Stimulated activated CD8-positive, alpha-beta memory T cell treated with anti-CD3 and anti-CD28 coated beads, Interleukin-15, amount 100 ng/mL, for 48 hours (primary cell): ENCODE measurements around the gene ODAD4.

Experiments used
- DNase-seq, 2 donors: peaks; one replicate each; pipeline ENCODE4 v3.0.0-alpha.2; 2020; ENCODE audit warnings: low read depth in 2 of 2

The ODAD4 gene

DNA sequence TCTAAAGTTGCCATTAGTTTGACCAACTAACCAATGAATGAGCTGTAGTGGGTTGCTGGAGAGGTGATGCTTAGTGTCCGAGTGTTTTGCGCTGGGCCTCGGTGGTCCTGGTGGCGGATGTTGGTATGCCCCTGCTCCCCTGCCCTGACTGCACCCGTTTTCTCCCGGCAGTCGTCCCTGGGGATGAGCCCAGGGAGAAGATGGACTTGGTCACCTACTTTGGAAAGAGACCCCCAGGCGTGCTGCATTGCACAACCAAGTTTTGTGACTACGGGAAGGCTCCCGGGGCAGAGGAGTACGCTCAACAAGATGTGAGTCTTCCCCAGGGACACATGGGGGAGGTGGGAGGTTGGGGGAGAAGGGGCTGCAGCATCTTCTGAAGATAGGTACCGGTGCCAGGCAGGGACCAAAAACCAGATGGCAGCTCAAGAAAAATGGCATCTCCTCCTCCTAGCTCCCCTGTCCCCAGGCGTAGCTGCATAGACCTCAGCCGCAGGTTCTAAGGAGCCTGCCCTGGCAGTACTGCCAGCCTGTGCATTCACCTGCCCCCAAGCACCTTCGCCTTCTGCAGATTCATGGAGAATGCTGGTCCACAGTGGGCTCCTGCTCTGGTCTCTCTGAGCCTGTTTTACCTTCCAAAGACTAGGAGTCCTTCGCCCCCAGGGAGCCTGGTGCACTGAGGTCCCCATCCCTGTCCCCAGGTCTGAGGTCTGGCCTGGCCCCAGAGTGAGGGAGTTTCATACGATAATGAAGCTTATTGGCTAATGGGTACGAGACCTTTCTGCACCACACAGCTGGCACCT, 41.5 kb downstream of the ODAD4 start:
- DNase-seq, result no peak

DNA sequence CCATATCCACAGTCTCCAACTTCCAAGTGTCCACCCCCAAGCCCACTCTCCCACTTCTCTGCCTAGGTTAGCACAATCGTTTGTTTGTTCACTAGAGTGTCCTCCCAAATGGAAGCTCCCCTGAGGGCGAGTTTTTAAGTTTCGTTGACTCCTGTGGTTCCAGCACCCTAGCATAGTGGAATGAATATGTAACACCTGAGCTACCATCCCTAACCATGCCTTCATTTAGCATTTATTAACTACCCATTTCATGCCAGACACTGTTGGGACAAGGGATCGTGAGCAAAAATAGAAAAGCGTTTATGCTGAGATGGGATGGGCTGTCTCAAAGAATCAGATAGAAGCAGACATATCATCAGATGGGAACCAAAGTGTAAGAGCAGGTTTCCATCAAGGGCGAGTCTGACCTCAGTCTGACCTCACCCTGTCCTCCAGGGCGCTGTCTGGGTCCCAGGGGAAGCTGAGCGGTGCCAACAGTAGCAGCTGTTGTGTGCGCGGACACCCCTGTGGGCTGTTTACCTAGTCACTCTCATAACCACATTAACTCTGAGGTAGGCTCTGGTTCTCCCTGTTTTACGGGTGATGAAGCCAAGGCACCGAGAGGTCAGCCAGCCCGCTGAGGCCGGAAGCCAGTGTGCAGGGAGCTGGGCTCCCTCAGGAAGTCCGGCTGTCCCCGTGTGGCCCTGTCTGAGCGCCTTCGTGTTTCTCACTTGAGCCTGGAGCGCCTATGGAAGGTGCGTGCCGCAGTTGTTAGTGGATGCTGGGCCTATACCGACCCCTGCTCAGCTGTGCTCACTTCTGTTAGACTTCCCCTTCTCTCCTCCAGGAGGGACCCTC, 42.4 kb downstream of the ODAD4 start:
- no peak for DNase-seq

DNA sequence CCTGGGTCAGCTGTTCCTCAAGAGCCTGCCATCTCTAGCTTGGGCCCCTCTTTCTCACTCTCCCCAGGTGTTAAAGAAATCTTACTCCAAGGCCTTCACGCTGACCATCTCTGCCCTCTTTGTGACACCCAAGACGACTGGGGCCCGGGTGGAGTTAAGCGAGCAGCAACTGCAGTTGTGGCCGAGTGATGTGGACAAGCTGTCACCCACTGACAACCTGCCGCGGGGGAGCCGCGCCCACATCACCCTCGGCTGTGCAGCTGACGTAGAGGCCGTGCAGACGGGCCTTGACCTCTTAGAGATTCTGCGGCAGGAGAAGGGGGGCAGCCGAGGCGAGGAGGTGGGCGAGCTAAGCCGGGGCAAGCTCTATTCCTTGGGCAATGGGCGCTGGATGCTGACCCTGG, 43.0 kb downstream of the ODAD4 start:
- DNase-seq, result no peak

DNA sequence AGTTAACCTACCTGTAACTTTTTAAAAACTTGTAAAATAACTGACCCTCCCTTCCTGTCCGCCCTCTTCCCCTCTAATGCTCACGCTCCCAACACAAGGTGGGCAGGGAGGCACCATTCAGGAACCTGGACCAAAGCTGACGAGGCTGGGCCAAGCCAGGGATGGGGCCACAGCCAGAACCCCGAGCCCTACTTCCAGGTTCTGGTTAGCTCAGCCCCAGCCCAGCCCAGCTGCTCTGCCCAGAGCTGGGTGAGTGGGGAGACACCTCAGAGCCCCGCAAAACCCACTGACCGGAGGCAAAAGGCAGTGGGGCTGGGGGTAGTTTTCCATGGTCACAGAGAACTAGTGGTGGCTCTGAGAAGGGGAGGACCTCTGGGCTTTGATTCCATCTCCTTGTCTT, 43.6 kb downstream of the ODAD4 start:
- DNase-seq, result no peak

DNA sequence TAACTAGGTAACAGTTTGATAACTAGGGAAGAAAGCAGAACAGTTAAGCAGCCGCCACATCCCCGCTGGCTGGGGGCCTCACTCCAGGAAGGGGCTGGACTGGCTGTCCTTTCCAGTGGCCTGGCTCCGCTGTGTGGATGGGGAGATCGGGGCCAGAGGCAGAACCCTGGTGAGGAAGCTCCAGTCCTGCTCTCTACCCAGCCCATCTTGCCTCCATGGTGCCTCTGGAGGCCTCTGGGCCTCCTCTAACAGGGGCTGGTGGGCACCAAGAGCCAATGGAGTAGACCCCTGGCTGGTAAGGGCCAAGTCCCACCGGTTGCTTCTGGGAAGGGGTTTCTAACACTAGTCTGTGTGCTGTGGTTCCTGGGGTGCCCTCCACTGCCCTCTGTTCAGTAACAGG, 44.2 kb downstream of the ODAD4 start:
- DNase-seq, result no peak

DNA sequence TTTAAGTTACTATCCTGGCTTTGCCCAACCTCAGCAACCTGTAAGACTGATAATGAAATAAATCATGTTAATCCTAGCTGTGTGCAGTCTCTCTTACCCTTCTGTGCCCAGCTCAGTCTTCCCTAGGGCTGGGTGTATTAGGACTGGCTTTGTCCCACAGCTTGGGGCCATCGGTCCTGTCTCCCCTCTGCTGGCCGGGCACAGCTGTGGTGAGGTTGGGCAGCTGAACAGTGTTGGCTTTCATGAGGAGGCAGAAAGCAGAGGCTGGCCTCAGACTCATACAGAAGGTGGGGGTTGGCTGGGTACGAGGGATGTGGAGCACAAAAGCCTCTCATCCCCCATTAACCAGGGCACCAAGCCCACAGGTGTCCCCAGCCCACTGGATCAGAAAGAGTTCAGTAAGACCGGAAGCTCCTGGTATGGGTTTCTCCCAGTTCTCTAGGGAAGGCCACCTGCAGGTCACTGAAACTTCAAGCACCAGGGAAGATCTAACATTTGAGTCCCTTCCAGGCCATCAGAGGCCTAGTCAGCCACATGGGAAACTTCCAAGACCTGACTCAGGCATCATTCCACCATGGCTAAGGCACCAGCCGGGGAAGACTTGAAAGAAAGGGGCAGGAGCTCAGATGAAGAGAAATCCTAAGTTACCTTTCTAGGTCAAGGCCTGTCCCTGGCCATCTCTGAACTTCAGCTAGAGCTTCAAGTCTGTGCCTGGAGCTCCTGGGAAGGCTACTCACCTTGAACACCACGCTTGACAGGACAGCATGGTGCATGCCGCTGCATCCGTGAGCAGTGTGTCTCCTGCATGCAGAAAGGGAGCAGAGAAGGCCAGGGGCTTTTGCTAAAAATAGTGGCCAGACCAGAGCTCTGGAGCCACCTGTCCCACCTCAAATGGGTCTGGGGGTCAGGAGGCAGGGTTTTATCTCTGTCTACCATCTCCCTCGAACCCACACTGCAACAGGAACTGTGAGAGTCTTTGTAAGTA, 45.0 kb downstream of the ODAD4 start:
- no peak for DNase-seq

DNA sequence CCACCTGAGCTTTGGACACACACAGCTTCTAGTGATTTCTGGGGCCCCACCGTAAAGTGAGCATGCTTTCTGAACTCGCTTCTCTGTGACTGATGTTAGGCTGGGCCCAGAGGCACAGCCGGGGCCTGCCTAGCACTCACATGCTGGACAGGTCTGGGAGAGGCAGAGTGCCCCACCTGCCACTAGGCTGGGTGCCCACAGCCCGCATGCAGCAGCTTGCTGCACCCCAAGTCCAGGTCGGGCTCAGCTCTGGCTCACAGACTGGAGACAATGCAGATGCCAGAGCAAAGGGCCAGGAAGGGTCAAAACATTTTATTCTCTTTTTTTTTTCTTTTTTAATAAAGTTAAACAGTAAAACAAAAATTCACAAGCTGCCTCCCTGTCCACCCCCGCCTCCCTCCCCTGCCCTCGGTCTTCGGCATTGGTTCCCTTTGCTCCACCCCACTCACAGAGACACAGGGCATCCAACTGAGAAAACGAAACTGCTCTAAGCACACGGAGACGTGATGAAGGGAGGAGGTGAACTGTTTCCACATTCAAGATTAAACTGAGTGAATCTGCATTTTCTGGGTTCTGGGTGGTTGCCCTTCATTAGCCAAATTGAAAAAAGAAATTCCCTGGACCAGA, 45.8 kb downstream of the ODAD4 start:
- no peak for DNase-seq

DNA sequence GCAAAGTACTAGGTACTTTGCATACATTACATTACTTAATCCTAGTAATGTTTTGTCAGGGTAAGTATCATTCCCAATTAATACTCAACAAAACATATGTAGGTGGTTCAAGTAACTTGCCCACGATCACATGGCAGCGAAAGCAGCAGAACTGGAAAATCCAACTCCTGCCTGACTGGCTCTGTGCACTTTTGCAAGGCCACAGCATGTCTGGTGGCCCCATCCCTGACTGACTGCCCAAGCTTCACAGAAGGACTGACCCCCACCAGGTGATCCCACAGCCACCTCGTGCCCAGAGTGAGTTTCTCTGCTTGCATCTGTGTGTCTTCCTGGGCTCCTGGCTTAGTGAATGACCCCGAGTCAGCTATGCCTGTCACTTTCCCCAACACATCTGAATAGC, 47.6 kb downstream of the ODAD4 start:
- no peak for DNase-seq

DNA sequence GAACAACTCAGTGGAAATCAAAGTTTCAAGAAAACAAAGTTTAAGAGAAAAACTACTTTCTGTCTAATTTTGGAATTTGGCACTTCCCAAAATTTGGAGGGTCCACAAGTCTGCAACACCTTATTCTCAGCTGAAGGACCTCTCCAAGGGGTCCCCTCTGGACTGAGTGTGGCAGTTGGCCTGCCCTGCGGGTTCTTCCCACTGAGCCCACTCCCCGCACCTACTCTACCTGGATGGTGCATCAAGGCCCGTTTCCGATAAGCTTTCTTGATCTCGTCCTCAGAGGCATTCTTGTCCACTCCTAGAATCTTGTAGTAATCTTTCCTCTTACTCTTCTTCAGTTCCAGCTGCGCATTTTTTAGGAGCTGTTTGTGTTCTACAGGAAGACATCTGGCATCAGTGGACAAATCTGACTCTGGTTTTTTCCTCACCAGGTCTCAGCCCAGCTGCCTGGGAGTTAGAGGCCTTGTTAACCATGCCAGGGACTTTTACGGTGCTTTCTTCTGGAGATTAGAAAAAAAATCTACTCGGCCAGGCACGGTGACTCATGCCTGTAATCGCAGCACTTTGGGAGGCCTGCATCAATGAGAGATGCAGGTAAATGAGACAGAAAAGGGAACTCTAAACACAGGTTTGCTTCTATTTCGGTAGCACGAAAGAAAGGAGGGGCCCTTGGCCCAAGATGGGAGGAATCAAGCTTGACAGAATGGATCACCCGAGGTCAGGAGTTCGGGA, 51.8 kb downstream of the ODAD4 start:
- DNase-seq, result no peak

DNA sequence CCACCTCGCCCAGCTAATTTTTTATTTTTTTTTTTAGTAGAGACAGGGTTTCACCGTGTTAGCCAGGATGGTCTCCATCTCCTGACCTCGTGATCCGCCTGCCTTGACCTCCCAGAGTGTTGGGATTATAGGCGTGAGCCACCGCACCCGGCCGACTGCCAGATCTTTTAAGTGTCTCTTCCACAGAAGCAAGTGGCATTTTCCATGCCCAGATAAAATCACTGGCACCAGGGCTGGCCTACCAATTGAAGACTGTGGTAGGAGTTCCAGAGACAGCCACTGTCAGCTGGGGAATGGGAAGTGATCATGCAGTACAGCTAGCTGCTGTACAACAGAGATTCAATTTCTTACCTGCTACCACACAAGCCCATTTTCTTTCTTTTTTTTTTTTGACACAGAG, 54.0 kb downstream of the ODAD4 start:
- DNase-seq, result no peak

DNA sequence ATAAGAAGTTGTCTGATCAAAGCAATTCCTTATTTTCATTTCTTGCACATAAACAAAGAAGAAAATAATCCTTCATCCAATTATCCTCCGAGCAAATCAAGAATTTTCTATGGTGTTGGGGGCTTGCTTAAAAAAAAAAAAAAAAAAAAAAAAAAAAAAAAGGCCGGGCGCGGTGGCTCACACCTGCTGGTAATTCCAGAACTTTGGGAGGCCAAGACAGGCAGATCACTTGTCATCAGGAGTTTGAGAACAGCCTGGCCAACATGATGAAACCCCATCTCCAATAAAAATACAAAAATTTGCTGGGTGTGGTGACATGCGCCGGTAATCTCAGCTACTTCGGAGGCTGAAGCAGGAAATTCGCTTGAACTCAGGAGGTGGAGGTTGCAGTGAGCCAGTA, 55.5 kb downstream of the ODAD4 start:
- no peak for DNase-seq

DNA sequence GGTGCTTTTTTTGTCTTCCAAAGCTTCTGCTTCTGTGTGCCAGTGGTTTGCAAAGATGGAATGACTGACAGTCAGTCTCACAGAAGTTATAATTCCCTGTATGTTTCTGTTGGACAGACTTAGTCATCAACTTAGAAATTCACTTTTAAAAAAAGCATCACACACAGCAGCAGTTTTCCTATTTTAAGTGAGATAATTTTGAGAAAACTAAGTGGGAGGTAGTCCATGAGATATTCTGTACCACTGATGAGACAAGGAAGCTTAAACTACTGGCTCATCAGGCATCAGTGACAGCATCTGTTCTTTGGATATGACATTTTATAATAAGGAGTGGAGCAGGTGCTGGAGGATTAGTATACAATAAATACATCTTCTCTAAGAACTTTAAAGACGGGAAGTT, 56.2 kb downstream of the ODAD4 start:
- no peak for DNase-seq

DNA sequence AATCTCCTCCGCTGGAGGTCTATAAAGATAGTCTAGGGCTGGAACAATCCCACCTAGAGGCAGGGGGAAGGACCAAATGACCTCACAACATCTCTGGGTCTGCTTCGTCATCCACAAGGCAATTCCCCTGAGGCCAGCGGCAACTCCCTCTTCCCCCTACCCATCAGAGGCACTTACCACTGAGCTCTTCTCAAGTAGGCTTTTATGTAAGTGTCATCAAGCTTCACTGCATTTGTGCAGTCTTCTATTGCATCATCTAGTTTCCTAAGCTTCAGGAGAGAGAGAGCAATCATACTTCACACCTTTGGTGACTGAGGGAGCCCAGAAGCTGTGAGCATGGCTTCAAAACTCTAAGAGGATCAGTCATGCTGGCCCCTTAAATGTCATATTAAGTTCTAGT, 57.2 kb downstream of the ODAD4 start:
- DNase-seq, result no peak

DNA sequence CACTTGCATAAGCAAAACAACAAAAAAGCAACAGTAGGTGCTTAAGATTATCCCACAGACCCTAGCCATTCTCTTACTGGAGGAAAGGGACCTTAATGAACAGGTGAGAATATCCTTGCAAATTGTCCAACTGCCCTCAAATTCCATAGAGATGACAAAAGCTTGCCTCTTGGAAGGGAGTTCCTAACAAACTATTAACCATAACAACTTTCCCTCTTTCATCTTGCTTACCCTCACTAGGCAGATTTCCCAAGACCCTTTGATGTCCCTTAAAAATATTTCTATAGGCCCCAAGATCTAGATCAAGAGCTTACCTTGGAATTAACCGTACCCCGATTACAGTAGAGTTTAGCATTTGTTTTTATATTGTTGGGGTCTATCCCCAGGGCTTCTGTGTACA, 58.0 kb downstream of the ODAD4 start:
- DNase-seq, result no peak

DNA sequence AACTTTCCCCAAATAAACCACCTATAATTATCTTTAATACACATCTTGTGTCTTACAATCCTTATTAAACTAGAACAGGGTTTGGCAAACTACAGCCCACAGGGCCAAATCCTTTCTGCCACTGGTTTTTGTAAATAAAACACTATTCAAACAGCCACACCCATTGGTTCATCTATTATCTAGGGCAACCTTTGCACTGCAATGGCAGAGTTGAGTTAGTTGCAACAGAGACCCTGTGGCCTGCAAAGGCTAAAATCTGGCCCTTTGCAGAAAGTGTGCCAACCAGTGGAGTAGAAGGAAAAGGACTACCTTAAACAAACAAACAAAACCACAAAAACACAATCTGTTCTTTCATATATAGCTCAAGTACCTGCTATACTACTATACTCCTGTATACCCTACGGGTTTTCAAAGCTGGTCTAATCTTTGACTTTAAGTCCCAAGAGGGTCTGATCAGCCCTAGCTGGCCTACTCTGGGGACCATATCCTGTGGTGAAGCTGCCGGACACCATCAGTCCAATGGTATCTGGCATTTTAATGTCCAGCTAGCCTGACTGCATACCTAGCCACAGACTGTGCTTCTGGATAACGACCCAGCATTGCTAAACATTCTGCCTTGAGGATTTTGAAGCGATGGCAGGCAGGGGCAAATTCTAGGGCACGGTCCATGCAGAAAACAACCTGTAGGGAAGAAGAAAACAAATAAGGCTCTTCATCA, 59.4 kb downstream of the ODAD4 start:
- no peak for DNase-seq

DNA sequence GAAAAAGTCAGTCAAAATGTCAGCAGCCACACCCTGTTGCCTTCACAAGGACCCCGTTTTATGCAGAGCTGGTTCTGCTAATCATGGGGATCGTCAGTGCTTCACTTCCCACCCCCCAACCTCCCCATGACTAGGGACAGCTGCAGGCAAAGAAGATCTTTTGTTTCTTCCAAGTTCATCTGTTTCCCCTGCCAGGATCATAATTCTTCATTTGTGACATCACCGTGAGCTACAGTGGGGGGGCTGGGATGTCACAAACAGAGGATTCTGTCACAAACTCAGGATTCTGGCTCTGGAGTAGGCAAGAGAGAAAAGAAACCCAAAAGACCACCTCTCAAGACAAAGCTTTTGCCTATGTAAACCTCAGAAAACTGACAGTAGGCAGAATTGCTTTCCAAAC, 62.2 kb downstream of the ODAD4 start:
- DNase-seq, result no peak

DNA sequence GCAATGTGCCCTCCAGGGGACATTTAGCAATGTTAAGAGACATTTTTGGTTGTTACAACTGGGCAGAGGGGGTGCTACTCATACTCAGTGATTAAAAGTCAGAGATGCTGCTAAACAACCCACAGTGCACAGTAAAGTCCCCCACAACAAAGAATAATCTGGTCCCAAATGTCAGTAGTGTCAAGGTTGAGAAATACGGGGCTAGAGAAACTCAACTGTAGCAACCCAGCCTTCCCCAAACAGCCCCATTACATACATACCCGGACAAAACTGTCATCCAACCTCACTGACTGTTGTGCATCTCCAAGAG, 66.4 kb downstream of the ODAD4 start:
- DNase-seq, result no peak

DNA sequence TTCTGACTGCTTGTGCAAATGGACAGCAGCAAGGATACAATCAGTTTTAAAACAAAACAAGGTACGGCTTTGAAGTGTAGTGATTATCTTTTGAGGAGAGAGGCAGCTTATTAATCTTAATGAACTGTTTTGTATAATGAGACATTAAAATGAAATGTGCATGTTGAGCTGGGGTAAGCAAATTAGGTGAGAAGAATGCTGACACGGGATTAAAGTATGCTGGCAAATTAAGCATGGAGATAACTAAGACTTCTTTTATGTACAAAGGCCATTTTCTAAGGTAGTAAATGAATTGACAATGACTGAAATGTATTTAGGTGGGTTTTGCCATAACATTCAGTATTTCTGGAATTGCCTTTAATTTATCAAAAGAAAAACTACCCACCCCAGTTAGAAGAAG, 68.1 kb downstream of the ODAD4 start:
- no peak for DNase-seq

DNA sequence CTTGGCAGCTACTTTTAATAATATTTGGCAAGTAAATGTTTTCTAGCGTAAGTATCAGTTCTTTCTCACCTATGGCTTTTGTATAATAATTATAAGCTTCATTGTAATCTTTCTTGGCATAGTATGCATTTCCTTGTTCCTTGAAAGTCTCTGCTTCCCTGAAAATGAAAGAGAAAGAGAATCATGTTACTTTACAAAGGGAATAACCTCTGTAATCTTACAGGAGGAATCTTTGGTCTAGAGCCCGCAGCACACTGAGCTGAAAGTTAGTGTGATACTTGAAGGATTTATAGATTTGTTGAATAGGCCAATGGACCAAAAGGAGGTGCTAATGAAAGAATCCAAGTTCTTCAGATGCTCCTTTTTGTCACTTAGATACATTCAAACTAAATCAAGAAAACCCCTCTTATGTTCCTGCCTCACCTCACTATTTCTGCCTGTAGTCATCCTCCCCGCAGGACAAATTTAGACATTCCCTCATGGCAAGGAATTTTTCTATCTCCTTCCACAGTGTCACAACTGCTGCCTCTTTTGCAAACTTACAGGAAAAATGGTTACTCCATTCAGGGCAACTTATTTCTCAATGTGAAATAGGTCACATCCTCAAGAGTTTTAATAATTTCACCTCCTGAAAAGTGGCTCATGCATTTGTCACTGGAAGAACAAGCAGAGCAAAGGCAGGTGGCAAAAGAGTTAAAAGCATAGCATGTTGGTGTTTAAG, 70.2 kb downstream of the ODAD4 start:
- DNase-seq, result no peak

DNA sequence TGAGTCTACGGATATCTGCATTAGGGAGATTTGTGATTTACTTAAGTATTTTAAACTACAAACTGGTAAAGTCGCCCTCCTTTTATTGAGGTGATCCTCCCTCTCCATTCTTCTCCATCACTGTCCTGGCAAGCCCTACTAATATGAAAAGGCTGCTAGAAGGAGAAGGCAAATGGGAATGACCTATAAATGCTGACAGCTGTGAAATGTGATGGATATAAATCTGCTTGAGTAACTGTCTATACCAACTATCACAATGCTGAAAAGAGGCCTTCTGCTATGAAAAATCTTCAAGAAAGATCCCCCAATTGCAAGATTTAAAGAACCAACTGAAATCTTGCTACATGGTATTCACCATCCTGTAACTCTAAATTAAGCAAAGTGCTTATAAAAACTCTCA, 71.3 kb downstream of the ODAD4 start:
- no peak for DNase-seq
